ENCODE measurements around the gene MAGED4B.
"Not testable (repeated sequence)": the region's sequence is repeated elsewhere in the genome, so short reads cannot be mapped to it uniquely, and the experiment has no call there.

DNA sequence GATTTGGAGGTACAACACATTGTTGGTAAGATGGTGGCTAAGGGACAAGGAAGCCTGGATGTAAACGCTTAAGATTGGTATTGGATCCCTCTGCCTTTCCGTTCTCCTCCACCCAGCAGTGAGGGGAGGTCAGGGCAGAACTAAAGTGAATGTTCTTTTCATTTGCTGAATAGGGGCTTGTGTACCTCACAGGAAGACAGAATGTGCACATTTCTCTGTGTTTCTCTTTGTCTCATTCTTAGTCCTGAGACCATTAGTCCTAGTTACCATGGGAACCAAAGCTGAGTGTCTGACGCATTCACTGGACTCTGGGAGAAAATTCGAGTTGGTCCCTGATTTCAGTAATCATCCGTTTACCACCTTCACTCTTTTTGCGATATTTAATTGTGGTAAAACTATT is 26.7 kb downstream of the MAGED4B start:
- not testable (repeated sequence) for TF ChIP-seq CTCF, POLR2A (IDR thresholded peaks at IDR 0.05)
